ENCODE measurements around the gene CRBN. TPM values are rescaled to one million over a fixed set of nuclear protein-coding genes. Genes with fewer than 3 reads are reported as not detected.

CRBN gene
- total RNA-seq, 1 experiment from 2014 or later: 18.7 TPM

- no peak for DNase-seq (ENCODE audit: low read depth, low spot score)
- BruUV-seq (replicated peaks): no TSS peak
- Histone ChIP-seq H3K4me3 (ENCODE audit: low read depth in 2 of 2, low read length in 2 of 2) (no peak overlapping the region), H3K4me1 (ENCODE audit: control insufficient read depth, insufficient read depth, low read length) (no peaks in the 10 kb centered on the region), H3K36me3 (ENCODE audit: control insufficient read depth, insufficient read depth, low read length) (no peaks in the 10 kb centered on the region), H3K9me3 (ENCODE audit: control insufficient read depth, insufficient read depth, low read depth, low read length) (no peaks in the 10 kb centered on the region), H3K27ac (ENCODE audit: low read length) (no peak overlapping the region), H3K27me3 (ENCODE audit: control insufficient read depth, insufficient read depth, low read length) (no peaks in the 10 kb centered on the region; the same call in none of the 2 replicates)
- TF ChIP-seq, protein P1, sequence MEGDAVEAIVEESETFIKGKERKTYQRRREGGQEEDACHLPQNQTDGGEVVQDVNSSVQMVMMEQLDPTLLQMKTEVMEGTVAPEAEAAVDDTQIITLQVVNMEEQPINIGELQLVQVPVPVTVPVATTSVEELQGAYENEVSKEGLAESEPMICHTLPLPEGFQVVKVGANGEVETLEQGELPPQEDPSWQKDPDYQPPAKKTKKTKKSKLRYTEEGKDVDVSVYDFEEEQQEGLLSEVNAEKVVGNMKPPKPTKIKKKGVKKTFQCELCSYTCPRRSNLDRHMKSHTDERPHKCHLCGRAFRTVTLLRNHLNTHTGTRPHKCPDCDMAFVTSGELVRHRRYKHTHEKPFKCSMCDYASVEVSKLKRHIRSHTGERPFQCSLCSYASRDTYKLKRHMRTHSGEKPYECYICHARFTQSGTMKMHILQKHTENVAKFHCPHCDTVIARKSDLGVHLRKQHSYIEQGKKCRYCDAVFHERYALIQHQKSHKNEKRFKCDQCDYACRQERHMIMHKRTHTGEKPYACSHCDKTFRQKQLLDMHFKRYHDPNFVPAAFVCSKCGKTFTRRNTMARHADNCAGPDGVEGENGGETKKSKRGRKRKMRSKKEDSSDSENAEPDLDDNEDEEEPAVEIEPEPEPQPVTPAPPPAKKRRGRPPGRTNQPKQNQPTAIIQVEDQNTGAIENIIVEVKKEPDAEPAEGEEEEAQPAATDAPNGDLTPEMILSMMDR (IDR thresholded peaks at IDR 0.05): no peak
- TF ChIP-seq REST (IDR thresholded peaks at IDR 0.05; ENCODE audit: insufficient read depth in 1 of 2, low read depth in 2 of 2, low read length in 1 of 2): no peak
- no peak for TF ChIP-seq TCF7L2 (IDR thresholded peaks at IDR 0.05; ENCODE audit: low read depth, low read length)
- TF ChIP-seq SIN3A (IDR thresholded peaks at IDR 0.05; ENCODE audit: borderline replicate concordance, insufficient read depth, low read depth, low read length): no peak
- no peak for TF ChIP-seq POLR2AphosphoS5 (IDR thresholded peaks at IDR 0.05; ENCODE audit: low read depth, low read length)
- POLR2A ChIA-PET: no interaction called here
- CTCF ChIA-PET: no interaction called here
- intact Hi-C loops (cut with micrococcal nuclease; ENCODE audit: unreplicated experiment): no loop called here
- no peak for ATAC-seq
- in situ Hi-C loops (cut with HindIII; ENCODE audit: low pct_unique_long_range_greater_than_20kb, low sequenced_read_pairs): no loop called here
These were observed 71.6 kb downstream of the CRBN start for GRCh38 chr3:3107858-3108257.

DNA sequence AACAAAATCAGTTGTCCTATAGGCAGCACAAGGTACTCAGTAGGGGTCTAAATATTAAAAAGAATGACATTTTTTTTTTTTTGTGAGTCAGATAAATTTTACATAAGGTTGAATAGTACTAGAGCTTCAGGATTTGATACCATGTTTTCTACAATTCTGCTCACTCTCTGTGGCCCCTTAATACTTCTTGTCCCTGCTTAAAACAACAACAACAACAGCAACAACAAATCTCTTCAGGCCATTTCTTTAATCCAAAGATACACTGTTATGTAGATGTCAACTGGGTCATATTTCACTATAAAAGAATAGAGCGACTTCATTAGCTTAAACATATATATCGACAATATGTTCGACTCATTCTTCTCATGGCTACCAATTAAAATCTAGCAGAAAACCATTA, 72.3 kb downstream of the CRBN start:
- Histone ChIP-seq H3K9me3 (ENCODE audit: control insufficient read depth, insufficient read depth, low read depth, low read length) (no peaks in the 10 kb centered on the region), H3K27me3 (ENCODE audit: control insufficient read depth, insufficient read depth, low read length) (no peaks in the 10 kb centered on the region; the same call in none of the 2 replicates), H3K36me3 (ENCODE audit: control insufficient read depth, insufficient read depth, low read length) (no peaks in the 10 kb centered on the region), H3K4me1 (ENCODE audit: control insufficient read depth, insufficient read depth, low read length) (no peaks in the 10 kb centered on the region), H3K27ac (ENCODE audit: low read length) (no peak overlapping the region), H3K4me3 (ENCODE audit: low read depth in 2 of 2, low read length in 2 of 2) (no peak overlapping the region)
- BruUV-seq (replicated peaks): no TSS peak
- intact Hi-C loops (cut with micrococcal nuclease; ENCODE audit: unreplicated experiment) (no loop called here), in situ Hi-C loops (cut with HindIII; ENCODE audit: low pct_unique_long_range_greater_than_20kb, low sequenced_read_pairs) (no loop called here)
- no peak for DNase-seq (ENCODE audit: low read depth, low spot score)
- ChIA-PET POLR2A (no interaction called here), CTCF (no interaction called here)
- no peak for ATAC-seq
- no peak for TF ChIP-seq POLR2AphosphoS5 (IDR thresholded peaks at IDR 0.05; ENCODE audit: low read depth, low read length)
- TF ChIP-seq REST (IDR thresholded peaks at IDR 0.05; ENCODE audit: insufficient read depth in 1 of 2, low read depth in 2 of 2, low read length in 1 of 2): no peak
- TF ChIP-seq TCF7L2 (IDR thresholded peaks at IDR 0.05; ENCODE audit: low read depth, low read length): no peak
- TF ChIP-seq SIN3A (IDR thresholded peaks at IDR 0.05; ENCODE audit: borderline replicate concordance, insufficient read depth, low read depth, low read length): no peak
- TF ChIP-seq, protein P1 (IDR thresholded peaks at IDR 0.05): no peak
